ENCODE results near the gene ATXN2L. TPM values are rescaled to one million over a fixed set of nuclear protein-coding genes. Genes with fewer than 3 reads are reported as not detected.
A peak's percentile ranks its signal among the peaks of the same experiment; 100 is the strongest.

ATXN2L gene
- total and polyA plus RNA-seq, 4 donors, result 23.1 to 40.7 (median 32.8) TPM

GRCh38 chr16:28873543-28874201 lies 50.9 kb downstream of the ATXN2L start:
- no peak overlapping the region for H3K9ac ChIP-seq (ENCODE audit: low read depth in 1 of 2, low read length in 2 of 2)
- H3K4me3 ChIP-seq (ENCODE audit: low read depth in 1 of 3, low read length in 3 of 3), result no peak overlapping the region
- DNase-seq (ENCODE audit: low spot score), result no peak
- no peaks in the 10 kb centered on the region for H3K27me3 ChIP-seq (ENCODE audit: control insufficient read depth in 4 of 4, insufficient read depth in 4 of 4, low read length in 3 of 4)
- H3K9me3 ChIP-seq (ENCODE audit: control insufficient read depth in 4 of 4, low read length in 3 of 4), result no peaks in the 10 kb centered on the region
- H3K4me1 ChIP-seq (ENCODE audit: control insufficient read depth in 4 of 4, insufficient read depth in 4 of 4, low read length in 3 of 4), result no peaks in the 10 kb centered on the region
- H3K36me3 ChIP-seq (ENCODE audit: control insufficient read depth in 4 of 4, insufficient read depth in 3 of 4, low read depth in 1 of 4, low read length in 3 of 4), result peaks cover 16 to 43% (median 23%) of the 10 kb centered on the region in 4 donors
- TF ChIP-seq JUND (IDR thresholded peaks at IDR 0.05) (no peak), EGR1 (IDR thresholded peaks at IDR 0.05; ENCODE audit: low read depth in 2 of 2) (no peak), HNF4A (conservative IDR thresholded peaks at IDR 0.05) (no peak), MAX (IDR thresholded peaks at IDR 0.05) (no peak), FOXA1 (IDR thresholded peaks at IDR 0.05) (no peak), RAD21 (IDR thresholded peaks at IDR 0.05) (peak in 1 of 2 donors; percentile 57), ATF3 (IDR thresholded peaks at IDR 0.05) (no peak), CTCF (IDR thresholded peaks at IDR 0.05; ENCODE audit: low read depth, low read length, missing input control) (peak; percentile 54), REST (IDR thresholded peaks at IDR 0.05) (no peak), RXRA (IDR thresholded peaks at IDR 0.05) (no peak), TAF1 (conservative IDR thresholded peaks at IDR 0.05) (no peak), SP1 (IDR thresholded peaks at IDR 0.05) (no peak)
- H3K27ac ChIP-seq (ENCODE audit: low read depth in 1 of 2, low read length in 2 of 2), result no peak overlapping the region
- WGBS, result 90% methylated on average over 18 of the region's 18 CpGs

GRCh38 chr16:28874406-28874805 lies 51.6 kb downstream of the ATXN2L start:
- Histone ChIP-seq H3K27me3 (ENCODE audit: control insufficient read depth in 4 of 4, insufficient read depth in 4 of 4, low read length in 3 of 4) (no peaks in the 10 kb centered on the region), H3K9me3 (ENCODE audit: control insufficient read depth in 4 of 4, low read length in 3 of 4) (no peaks in the 10 kb centered on the region), H3K27ac (ENCODE audit: low read depth in 1 of 2, low read length in 2 of 2) (no peak overlapping the region), H3K4me1 (ENCODE audit: control insufficient read depth in 4 of 4, insufficient read depth in 4 of 4, low read length in 3 of 4) (peaks cover 2 to 4% (median 4%) of the 10 kb centered on the region in 4 donors), H3K36me3 (ENCODE audit: control insufficient read depth in 4 of 4, insufficient read depth in 3 of 4, low read depth in 1 of 4, low read length in 3 of 4) (peaks cover 10 to 36% (median 16%) of the 10 kb centered on the region in 4 donors), H3K4me3 (ENCODE audit: low read depth in 1 of 3, low read length in 3 of 3) (no peak overlapping the region), H3K9ac (ENCODE audit: low read depth in 1 of 2, low read length in 2 of 2) (no peak overlapping the region)
- WGBS, result 97% methylated on average over 6 of the region's 6 CpGs
- no peak for DNase-seq (ENCODE audit: low spot score)
- TF ChIP-seq HNF4G (IDR thresholded peaks at IDR 0.05), result no peak
- TF ChIP-seq YY1 (IDR thresholded peaks at IDR 0.05), result no peak
- TF ChIP-seq HNF4A (conservative IDR thresholded peaks at IDR 0.05), result no peak
- no peak for TF ChIP-seq RAD21 (IDR thresholded peaks at IDR 0.05)
- TF ChIP-seq GABPA (IDR thresholded peaks at IDR 0.05 in 1 of 2, conservative IDR thresholded peaks at IDR 0.05 in 1 of 2), result no peak
- TF ChIP-seq FOXA2 (IDR thresholded peaks at IDR 0.05), result no peak
- TF ChIP-seq JUND (IDR thresholded peaks at IDR 0.05), result no peak
- no peak for TF ChIP-seq FOXA1 (IDR thresholded peaks at IDR 0.05)
- no peak for TF ChIP-seq RXRA (IDR thresholded peaks at IDR 0.05)
- no peak for TF ChIP-seq CTCF (IDR thresholded peaks at IDR 0.05; ENCODE audit: low read depth, low read length, missing input control)
- TF ChIP-seq SP1 (IDR thresholded peaks at IDR 0.05), result no peak
- no peak for TF ChIP-seq ATF3 (IDR thresholded peaks at IDR 0.05)
- no peak for TF ChIP-seq NR2F2 (IDR thresholded peaks at IDR 0.05)
- TF ChIP-seq TAF1 (conservative IDR thresholded peaks at IDR 0.05), result no peak
- TF ChIP-seq EGR1 (IDR thresholded peaks at IDR 0.05; ENCODE audit: low read depth in 2 of 2), result no peak
- no peak for TF ChIP-seq ZBTB33 (IDR thresholded peaks at IDR 0.05)

Measured in liver (tissue), 9 donors.